ENCODE data around the gene FOXP4.

FOXP4 gene

GRCh38 chr6:41577356-41578216 lies 31.4 kb downstream of the FOXP4 start:
- TF ChIP-seq CTCF (IDR thresholded peaks at IDR 0.05; ENCODE audit: low read depth, low read length, missing control alignments): no peak
- no peak overlapping the region for H3K4me3 ChIP-seq (replicated peaks; ENCODE audit: low read depth, low read length)
- DNase-seq (ENCODE audit: extremely low read depth, low read depth): no peak

GRCh38 chr6:41578217-41579087 lies 32.3 kb downstream of the FOXP4 start:
- TF ChIP-seq CTCF (IDR thresholded peaks at IDR 0.05; ENCODE audit: low read depth, low read length, missing control alignments): no peak
- no peak overlapping the region for H3K4me3 ChIP-seq (replicated peaks; ENCODE audit: low read depth, low read length)
- DNase-seq (ENCODE audit: extremely low read depth, low read depth): no peak

- TF ChIP-seq CTCF (IDR thresholded peaks at IDR 0.05; ENCODE audit: low read depth, low read length, missing control alignments): no peak
These were observed 33.0 kb downstream of the FOXP4 start for GRCh38 chr6:41579088-41579610.

GRCh38 chr6:41580690-41581089 lies 34.5 kb downstream of the FOXP4 start:
- TF ChIP-seq CTCF (IDR thresholded peaks at IDR 0.05; ENCODE audit: low read depth, low read length, missing control alignments): no peak
- no peak for DNase-seq (ENCODE audit: extremely low read depth, low read depth)
- no peak overlapping the region for H3K4me3 ChIP-seq (replicated peaks; ENCODE audit: low read depth, low read length)

More at GRCh38 chr6:41579088-41579610, 33.0 kb downstream of the FOXP4 start:
- no peak for DNase-seq (ENCODE audit: extremely low read depth, low read depth)
- no peak overlapping the region for H3K4me3 ChIP-seq (replicated peaks; ENCODE audit: low read depth, low read length)

- no peak for DNase-seq (ENCODE audit: extremely low read depth, low read depth)
- H3K4me3 ChIP-seq (replicated peaks; ENCODE audit: low read depth, low read length): no peak overlapping the region
- TF ChIP-seq CTCF (IDR thresholded peaks at IDR 0.05; ENCODE audit: low read depth, low read length, missing control alignments): no peak
These were observed 35.3 kb downstream of the FOXP4 start for GRCh38 chr6:41581381-41581991.

GRCh38 chr6:41582540-41582939 lies 36.4 kb downstream of the FOXP4 start:
- H3K4me3 ChIP-seq (replicated peaks; ENCODE audit: low read depth, low read length): no peak overlapping the region
- no peak for TF ChIP-seq CTCF (IDR thresholded peaks at IDR 0.05; ENCODE audit: low read depth, low read length, missing control alignments)
- DNase-seq (ENCODE audit: extremely low read depth, low read depth): no peak

Measured in HFF-Myc (cell line).